CD14-positive monocyte (primary cell): ENCODE results near the gene GTF2H4. TPM values are rescaled to one million over a fixed set of nuclear protein-coding genes. Genes with fewer than 3 reads are reported as not detected.

Experiments used
- DNase-seq, 3 donors: peaks; one replicate each; pipeline ENCODE4 v3.0.0-alpha.2; 2011 to 2022
- H2AFZ ChIP-seq: 2 replicates; pipeline ENCODE4 v1.6.0; 2012; ENCODE audit warnings: mild to moderate bottlenecking, low read depth, low read length, inconsistent platforms; ENCODE audit not compliant: insufficient read depth, poor library complexity, severe bottlenecking
- H3K27ac ChIP-seq, 2 donors: 1 replicate in 1 of 2; 2 replicates in 1 of 2; pipeline ENCODE4 v1.5.1; 2012 to 2013; ENCODE audit warnings: low read length in 2 of 2, control low read depth in 1 of 2, inconsistent platforms in 1 of 2, low read depth in 1 of 2, mild to moderate bottlenecking in 1 of 2
- H3K27me3 ChIP-seq, 2 donors: one replicate each; pipeline versions ENCODE4 v1.6.0 to v1.6.1; 2011 to 2013; ENCODE audit warnings: low read length in 2 of 2; ENCODE audit not compliant: control insufficient read depth in 2 of 2, insufficient read depth in 2 of 2
- H3K36me3 ChIP-seq, 2 donors: replicated peaks in 1 of 2; 1 replicate in 1 of 2; 2 replicates in 1 of 2; pipeline versions ENCODE4 v1.5.1 to v1.6.1; 2012 to 2013; ENCODE audit warnings: low read length in 2 of 2, control low read depth in 1 of 2, inconsistent platforms in 1 of 2, mild to moderate bottlenecking in 1 of 2; ENCODE audit not compliant: insufficient read depth in 2 of 2, control insufficient read depth in 1 of 2
- H3K4me1 ChIP-seq, 2 donors: 1 replicate in 1 of 2; 2 replicates in 1 of 2; pipeline versions ENCODE4 v1.5.1 to v1.6.1; 2012 to 2013; ENCODE audit warnings: low read length in 2 of 2, control low read depth in 1 of 2, inconsistent platforms in 1 of 2, mild to moderate bottlenecking in 1 of 2, moderate library complexity in 1 of 2; ENCODE audit not compliant: insufficient read depth in 2 of 2, control insufficient read depth in 1 of 2
- H3K4me2 ChIP-seq: replicated peaks from 2 replicates; pipeline ENCODE3; 2012; ENCODE audit warnings: low read length, moderate library complexity, mild to moderate bottlenecking; ENCODE audit not compliant: poor library complexity, severe bottlenecking; ENCODE audit errors: extremely low read depth
- H3K4me3 ChIP-seq, 3 experiments: fragments of 200-600 bp in 1 of 3; sonication (generic) in 1 of 3; replicated peaks in 1 of 3; 1 replicate in 2 of 3; 2 replicates in 1 of 3; pipeline ENCODE4 v1.5.1; 2011 to 2013; ENCODE audit warnings: low read length in 3 of 3, mild to moderate bottlenecking in 3 of 3, control low read depth in 2 of 3, low read depth in 2 of 3, inconsistent platforms in 1 of 3, moderate library complexity in 1 of 3
- H3K79me2 ChIP-seq: 2 replicates; pipeline ENCODE4 v1.6.0; 2012; ENCODE audit warnings: mild to moderate bottlenecking, control low read depth, inconsistent platforms, low read length, moderate library complexity; ENCODE audit not compliant: insufficient read depth
- H3K9ac ChIP-seq: 2 replicates; pipeline ENCODE4 v1.6.0; 2017; ENCODE audit warnings: low read length, mild to moderate bottlenecking; ENCODE audit not compliant: insufficient read depth, poor library complexity, severe bottlenecking
- H3K9me3 ChIP-seq, 2 donors: replicated peaks in 1 of 2; 1 replicate in 1 of 2; 2 replicates in 1 of 2; pipeline versions ENCODE4 v1.5.1 to v1.6.1; 2012 to 2013; ENCODE audit warnings: low read length in 2 of 2, control low read depth in 1 of 2; ENCODE audit not compliant: control insufficient read depth in 1 of 2, insufficient read depth in 1 of 2
- H4K20me1 ChIP-seq: 2 replicates; pipeline ENCODE4 v1.6.0; 2012; ENCODE audit warnings: mild to moderate bottlenecking, low read length, control low read depth, moderate library complexity; ENCODE audit not compliant: insufficient read depth
- H3K27ac Mint-ChIP-seq, 7 donors: one replicate each; pipeline ENCODE4 v1.8.0; 2020; ENCODE audit warnings: mild to moderate bottlenecking in 7 of 7, mixed read lengths in 7 of 7, moderate library complexity in 6 of 7, inconsistent platforms in 2 of 7
- H3K27me3 Mint-ChIP-seq, 3 donors: one replicate each; pipeline ENCODE4 v1.8.0; 2021 to 2022; ENCODE audit warnings: low read depth in 3 of 3, mild to moderate bottlenecking in 3 of 3, mixed read lengths in 3 of 3, moderate library complexity in 3 of 3, inconsistent platforms in 1 of 3
- H3K36me3 Mint-ChIP-seq, 2 donors: one replicate each; pipeline ENCODE4 v1.8.0; 2020; ENCODE audit warnings: mixed read lengths in 2 of 2, inconsistent platforms in 1 of 2, mild to moderate bottlenecking in 1 of 2
- H3K4me1 Mint-ChIP-seq: one replicate; pipeline ENCODE4 v1.8.0; 2020; ENCODE audit warnings: mild to moderate bottlenecking, mixed read lengths
- H3K4me3 Mint-ChIP-seq, 2 donors: one replicate each; pipeline ENCODE4 v1.8.0; 2020; ENCODE audit warnings: mild to moderate bottlenecking in 2 of 2, mixed read lengths in 2 of 2, moderate library complexity in 1 of 2
- H3K9me3 Mint-ChIP-seq, 7 donors: one replicate each; pipeline ENCODE4 v1.8.0; 2020 to 2022; ENCODE audit warnings: mixed read lengths in 7 of 7, mild to moderate bottlenecking in 6 of 7, moderate library complexity in 6 of 7, inconsistent platforms in 2 of 7
- WGBS: methylation state at CpG from one replicate; pipeline ENCODE4 v1.1.5; 2013; ENCODE audit warnings: missing lambda C conversion rate; ENCODE audit not compliant: insufficient coverage; 5-methylcytosine and 5-hydroxymethylcytosine counted together
- intact Hi-C, 2 donors: fragments of 100-400 bp; cut with micrococcal nuclease; formaldehyde crosslinking; loops; one replicate each; pipeline versions ENCODE4 v1.15.0 to v1.15.1; 2023
- polyA plus RNA-seq, 3 donors: library from polyadenylated mRNA; depleted of rRNA in 1 of 3; unstranded in 2 of 3; stranded (reverse) in 1 of 3; fragments of 300-500 nt in 2 of 3; fragments of >200 nt in 1 of 3; fragmentation: Illumina TruSeq in 2 of 3; gene quantifications; 1 replicate in 2 of 3; 2 replicates in 1 of 3; pipeline ENCODE4 v1.2.3, GENCODE V29; 2012 to 2021
- TF ChIP-seq, protein P1 (sequence below): fragments of 200-600 bp; IDR thresholded peaks from one replicate; pipeline ENCODE4 v1.8.0; 2022; ENCODE audit warnings: antibody characterized with exemption, mild to moderate bottlenecking

The GTF2H4 gene
- polyA plus RNA-seq, 3 donors, result 3.6 to 14.5 (median 6.0) TPM

DNA sequence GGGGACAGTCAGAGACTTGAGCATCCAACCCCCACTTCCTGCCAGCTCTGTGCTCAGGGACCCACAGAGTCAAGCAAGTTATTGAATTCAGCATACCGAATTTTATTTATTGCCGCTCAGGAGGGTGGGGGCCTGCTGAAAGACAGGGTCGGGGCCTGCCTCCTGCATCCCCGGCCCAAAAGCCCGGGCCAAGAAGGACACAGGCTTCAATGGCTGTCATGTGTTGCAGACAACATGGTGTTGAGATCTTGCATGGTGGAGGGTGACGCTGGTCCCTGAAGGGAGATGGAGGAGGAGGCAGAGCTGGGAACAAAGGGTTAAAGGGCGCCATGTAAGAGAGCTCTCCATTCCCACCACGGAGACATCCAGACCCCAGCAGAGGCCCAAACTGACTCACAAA is 23.3 kb downstream of the GTF2H4 start:
- 78% methylated on average over 7 of the region's 8 CpGs for WGBS
- Mint-ChIP-seq H3K27me3 (peaks cover 3 to 9% (median 7%) of the 10 kb centered on the region in 3 donors), H3K9me3 (peaks cover 6 to 13% (median 9%) of the 10 kb centered on the region in 7 donors), H3K27ac (no peak overlapping the region), H3K36me3 (peaks cover 11 to 12% of the 10 kb centered on the region in 2 donors), H3K4me3 (no peak overlapping the region), H3K4me1 (peaks cover 10% of the 10 kb centered on the region)
- no peak overlapping the region for H2AFZ ChIP-seq
- TF ChIP-seq, protein P1, sequence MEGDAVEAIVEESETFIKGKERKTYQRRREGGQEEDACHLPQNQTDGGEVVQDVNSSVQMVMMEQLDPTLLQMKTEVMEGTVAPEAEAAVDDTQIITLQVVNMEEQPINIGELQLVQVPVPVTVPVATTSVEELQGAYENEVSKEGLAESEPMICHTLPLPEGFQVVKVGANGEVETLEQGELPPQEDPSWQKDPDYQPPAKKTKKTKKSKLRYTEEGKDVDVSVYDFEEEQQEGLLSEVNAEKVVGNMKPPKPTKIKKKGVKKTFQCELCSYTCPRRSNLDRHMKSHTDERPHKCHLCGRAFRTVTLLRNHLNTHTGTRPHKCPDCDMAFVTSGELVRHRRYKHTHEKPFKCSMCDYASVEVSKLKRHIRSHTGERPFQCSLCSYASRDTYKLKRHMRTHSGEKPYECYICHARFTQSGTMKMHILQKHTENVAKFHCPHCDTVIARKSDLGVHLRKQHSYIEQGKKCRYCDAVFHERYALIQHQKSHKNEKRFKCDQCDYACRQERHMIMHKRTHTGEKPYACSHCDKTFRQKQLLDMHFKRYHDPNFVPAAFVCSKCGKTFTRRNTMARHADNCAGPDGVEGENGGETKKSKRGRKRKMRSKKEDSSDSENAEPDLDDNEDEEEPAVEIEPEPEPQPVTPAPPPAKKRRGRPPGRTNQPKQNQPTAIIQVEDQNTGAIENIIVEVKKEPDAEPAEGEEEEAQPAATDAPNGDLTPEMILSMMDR, result no peak
- no peaks in the 10 kb centered on the region for H3K4me1 ChIP-seq
- no peaks in the 10 kb centered on the region for H3K27me3 ChIP-seq
- peaks cover 0 to 4% of the 10 kb centered on the region in 2 donors for H3K9me3 ChIP-seq
- no peak overlapping the region for H3K4me3 ChIP-seq
- H3K36me3 ChIP-seq, result peaks cover 6 to 8% of the 10 kb centered on the region in 2 donors
- no peak for DNase-seq
- H3K27ac ChIP-seq, result no peak overlapping the region
- intact Hi-C loops, result no loop called here
- no peaks in the 10 kb centered on the region for H4K20me1 ChIP-seq
- no peaks in the 10 kb centered on the region for H3K79me2 ChIP-seq
- H3K4me2 ChIP-seq, result no peak overlapping the region
- no peak overlapping the region for H3K9ac ChIP-seq

DNA sequence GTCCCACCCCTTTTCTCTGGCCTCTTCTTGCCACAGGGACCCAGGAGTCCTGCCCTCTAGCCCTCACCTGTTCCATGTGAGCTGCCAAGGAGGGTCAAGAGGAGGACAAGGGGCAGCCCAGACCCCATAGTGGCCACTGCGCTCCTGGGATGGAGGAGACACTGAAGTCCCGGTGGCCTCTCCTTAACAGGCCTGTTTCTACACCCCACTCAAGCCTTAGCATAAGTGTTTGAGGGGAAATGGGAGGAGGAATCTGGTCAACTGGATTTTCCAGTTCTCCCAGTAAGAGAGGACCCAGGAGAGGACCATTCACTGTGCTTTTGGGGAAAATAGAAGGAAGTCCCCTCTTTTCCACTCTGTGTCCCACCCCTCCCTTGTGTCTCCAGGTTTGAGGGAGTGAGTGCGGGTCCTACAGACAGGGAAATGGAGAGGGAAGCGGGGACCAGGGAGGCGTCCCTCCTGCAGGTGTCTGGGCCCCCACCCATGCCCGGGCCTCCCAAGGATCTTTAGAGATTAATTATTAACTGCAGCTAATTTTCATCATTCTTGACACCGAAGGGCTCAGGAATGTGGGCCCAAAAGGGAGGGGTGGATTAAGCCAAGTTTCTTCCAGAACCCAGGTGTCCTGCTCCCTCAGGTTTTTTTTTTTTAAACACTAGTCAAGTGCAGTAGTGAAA is 24.1 kb downstream of the GTF2H4 start, which contains the start of gene SFTA2:
SFTA2 (minus strand) TSS at position 202 of the 677 bp plus-strand sequence; CDS start at position 128, 74 bp downstream.
- Histone ChIP-seq H3K27ac (no peak within 1 kb of the TSS), H3K9ac (no peak within 1 kb of the TSS), H3K4me2 (no peak within 1 kb of the TSS), H3K4me3 (no peak within 1 kb of the TSS), H4K20me1 (no peaks in the 10 kb centered on the region), H3K4me1 (no peaks in the 10 kb centered on the region), H3K79me2 (no peaks in the 10 kb centered on the region), H3K36me3 (no peaks in the 10 kb centered on the region), H3K9me3 (peaks cover 0 to 4% of the 10 kb centered on the region in 2 donors), H3K27me3 (no peaks in the 10 kb centered on the region), H2AFZ (no peak within 1 kb of the TSS)
- no CpG with 5 or more reads among the region's 7 CpGs for WGBS
- Mint-ChIP-seq H3K27me3 (peaks cover 7 to 12% (median 9%) of the 10 kb centered on the region in 3 donors), H3K27ac (peak within 1 kb of the TSS in 3 of 7 donors; percentile 17 to 72 (median 59)), H3K36me3 (peaks cover 4 to 5% of the 10 kb centered on the region in 2 donors), H3K4me1 (peaks cover 10% of the 10 kb centered on the region), H3K4me3 (no peak within 1 kb of the TSS), H3K9me3 (peaks cover 6 to 13% (median 9%) of the 10 kb centered on the region in 7 donors)
- TF ChIP-seq, protein P1, result no peak
- no peak for DNase-seq
- intact Hi-C loops, result no loop called here
